HCT116 (cell line): Measurements from ENCODE around the gene ZKSCAN7. TPM values are rescaled to one million over a fixed set of nuclear protein-coding genes. Genes with fewer than 3 reads are reported as not detected.

Experiments used
- ATAC-seq: fragments of 200-7000 bp; cut with Tn5 transposase; 2 replicates; pipeline ENCODE4 v1.9.1; 2020; ENCODE audit warnings: mild to moderate bottlenecking, moderate library complexity
- BruUV-seq: library from RNA; stranded (reverse); fragments of 400-500 nt; replicated peaks from 2 replicates; lab custom pipeline; 2021; lab: Mats Ljungman, UMichigan
- CTCF ChIA-PET: fragments of 300-600 bp; sonication (Branson Sonifier 250); formaldehyde crosslinking; loops from one replicate; lab custom pipeline; 2021; ENCODE audit warnings: antibody characterized with exemption; lab: Charles Lee
- POLR2A ChIA-PET: fragments of 300-600, 350-600 bp; sonication (Branson Sonifier 250); formaldehyde crosslinking; loops from one replicate; lab custom pipeline; 2021; ENCODE audit warnings: antibody characterized with exemption; lab: Charles Lee
- RAD21 ChIA-PET, 2 experiments: fragments of 300-600 bp; sonication (Branson Sonifier 250); formaldehyde crosslinking; loops; one replicate each; lab custom pipeline; 2023; ENCODE audit warnings: low total read pairs in 2 of 2; ENCODE audit not compliant: uncharacterized antibody in 2 of 2, unreplicated experiment in 2 of 2, low non-redundant PET in 1 of 2; lab: Charles Lee
- DNase-seq: peaks from one replicate; pipeline ENCODE4 v3.0.0-alpha.2; 2010; ENCODE audit warnings: low read depth, low spot score
- H2AFZ ChIP-seq: fragments of 200-600 bp; shearing (Covaris generic), sonication (generic); 2 replicates; pipeline ENCODE4 v1.6.1; 2017; ENCODE audit warnings: low read depth, mixed run types, mixed read lengths, antibody characterized with exemption, low read length; ENCODE audit not compliant: poor library complexity, severe bottlenecking
- H3K27ac ChIP-seq: 2 replicates; pipeline ENCODE4 v1.5.1; 2012; ENCODE audit warnings: low read depth, low read length
- H3K27me3 ChIP-seq: fragments of 200-600 bp; sonication (generic); 2 replicates; pipeline ENCODE4 v1.6.1; 2016; ENCODE audit warnings: mixed run types, low read length, mixed read lengths; ENCODE audit not compliant: insufficient read depth
- H3K36me3 ChIP-seq, 2 experiments: fragments of 200-500 bp in 1 of 2; fragments of 200-600 bp in 1 of 2; sonication (Bioruptor generic) in 1 of 2; sonication (generic) in 1 of 2; 2 replicates each; pipeline versions ENCODE4 v1.5.1 to v1.6.1; 2014 to 2016; ENCODE audit warnings: low read length in 2 of 2, inconsistent platforms in 1 of 2, mixed read lengths in 1 of 2, mixed run types in 1 of 2; ENCODE audit not compliant: insufficient read depth in 2 of 2, control insufficient read depth in 1 of 2
- H3K4me1 ChIP-seq, 2 experiments: fragments of 200-600 bp in 1 of 2; sonication (generic) in 1 of 2; 2 replicates each; pipeline versions ENCODE4 v1.5.1 to v1.6.1; 2012 to 2017; ENCODE audit warnings: low read length in 2 of 2, inconsistent platforms in 1 of 2, mild to moderate bottlenecking in 1 of 2, mixed read lengths in 1 of 2, mixed run types in 1 of 2, moderate library complexity in 1 of 2; ENCODE audit not compliant: insufficient read depth in 2 of 2, control insufficient read depth in 1 of 2
- H3K4me2 ChIP-seq: fragments of 200-600 bp; sonication (generic); 2 replicates; pipeline ENCODE4 v1.6.1; 2017; ENCODE audit warnings: mixed run types, low read length, mixed read lengths
- H3K4me3 ChIP-seq, 2 experiments: fragments of 200-600 bp in 1 of 2; sonication (generic) in 1 of 2; replicated peaks in 1 of 2; 2 replicates each; pipeline ENCODE4 v1.5.1; 2011 to 2016; ENCODE audit warnings: low read length in 2 of 2, control low read depth in 1 of 2, low read depth in 1 of 2, mild to moderate bottlenecking in 1 of 2, mixed read lengths in 1 of 2, mixed run types in 1 of 2
- H3K79me2 ChIP-seq: fragments of 200-600 bp; sonication (generic); 2 replicates; pipeline ENCODE4 v1.6.1; 2017; ENCODE audit warnings: mild to moderate bottlenecking, mixed run types, low read length, moderate library complexity, mixed read lengths; ENCODE audit not compliant: insufficient read depth
- H3K9ac ChIP-seq: fragments of 200-600 bp; sonication (generic); 2 replicates; pipeline ENCODE4 v1.6.1; 2016; ENCODE audit warnings: low read length, mixed read lengths
- H3K9me2 ChIP-seq: fragments of 200-600 bp; sonication (generic), shearing (Covaris generic); 2 replicates; pipeline ENCODE4 v1.6.1; 2017; ENCODE audit warnings: mixed run types, mild to moderate bottlenecking, moderate library complexity; ENCODE audit not compliant: insufficient read depth
- H3K9me3 ChIP-seq, 2 experiments: fragments of 200-500 bp in 1 of 2; fragments of 200-600 bp in 1 of 2; sonication (Bioruptor generic) in 1 of 2; sonication (generic) in 1 of 2; 2 replicates each; pipeline ENCODE4 v1.6.1; 2014 to 2017; ENCODE audit warnings: low read length in 2 of 2, mixed read lengths in 2 of 2, inconsistent platforms in 1 of 2, low read depth in 1 of 2, mild to moderate bottlenecking in 1 of 2, mixed run types in 1 of 2, moderate library complexity in 1 of 2; ENCODE audit not compliant: control insufficient read depth in 1 of 2, insufficient read depth in 1 of 2
- H4K20me1 ChIP-seq: fragments of 200-600 bp; sonication (generic), shearing (Covaris generic); 2 replicates; pipeline ENCODE4 v1.6.1; 2017; ENCODE audit warnings: mixed run types, mild to moderate bottlenecking, moderate library complexity; ENCODE audit not compliant: insufficient read depth
- CBX3 ChIP-seq: IDR thresholded peaks from 2 replicates; pipeline ENCODE4 v1.6.1; 2012; ENCODE audit warnings: low read depth
- EZH2 ChIP-seq: fragments of 200-600 bp; sonication (generic); IDR thresholded peaks from 2 replicates; pipeline ENCODE4 v1.6.1; 2017; ENCODE audit warnings: antibody characterized with exemption, mixed run types
- FOSL1 ChIP-seq: IDR thresholded peaks from 2 replicates; pipeline ENCODE4 v1.6.1; 2012; ENCODE audit warnings: low read depth
- SP1 ChIP-seq: IDR thresholded peaks from 2 replicates; pipeline ENCODE4 v1.6.1; 2012; ENCODE audit warnings: low read depth
- ZFX ChIP-seq: fragments of 450-650 bp; IDR thresholded peaks from 2 replicates; pipeline ENCODE4 v1.6.1; 2017
- ZNF274 ChIP-seq: fragments of 200-500 bp; sonication (Bioruptor generic); IDR thresholded peaks from 2 replicates; pipeline ENCODE4 v1.6.1; 2014; ENCODE audit warnings: mild to moderate bottlenecking, low read depth, low read length, inconsistent platforms
- intact Hi-C: fragments of 100-400 bp; cut with micrococcal nuclease; formaldehyde crosslinking; loops from 2 replicates; pipeline ENCODE4 v1.10.0; 2022
- total RNA-seq: library from RNA; stranded (reverse); gene quantifications from one replicate; pipeline ENCODE4 v1.2.1, GENCODE V29; 2021; ENCODE audit not compliant: unreplicated experiment
- TF ChIP-seq, protein P1 (sequence below): IDR thresholded peaks from 2 replicates; pipeline ENCODE4 v1.6.1; 2012; ENCODE audit warnings: low read depth

Gene ZKSCAN7
- total RNA-seq, 1 experiment from 2014 or later, result not detected

GRCh38 chr3:44516230-44516629, 38.8 kb upstream of the ZKSCAN7 start:
- no peaks in the 10 kb centered on the region for H3K79me2 ChIP-seq
- H4K20me1 ChIP-seq, result no peaks in the 10 kb centered on the region
- H3K9ac ChIP-seq, result no peak overlapping the region
- no peak for TF ChIP-seq CBX3
- TF ChIP-seq EZH2, result no peak
- no peak for TF ChIP-seq FOSL1
- no peak for TF ChIP-seq SP1
- TF ChIP-seq, protein P1, sequence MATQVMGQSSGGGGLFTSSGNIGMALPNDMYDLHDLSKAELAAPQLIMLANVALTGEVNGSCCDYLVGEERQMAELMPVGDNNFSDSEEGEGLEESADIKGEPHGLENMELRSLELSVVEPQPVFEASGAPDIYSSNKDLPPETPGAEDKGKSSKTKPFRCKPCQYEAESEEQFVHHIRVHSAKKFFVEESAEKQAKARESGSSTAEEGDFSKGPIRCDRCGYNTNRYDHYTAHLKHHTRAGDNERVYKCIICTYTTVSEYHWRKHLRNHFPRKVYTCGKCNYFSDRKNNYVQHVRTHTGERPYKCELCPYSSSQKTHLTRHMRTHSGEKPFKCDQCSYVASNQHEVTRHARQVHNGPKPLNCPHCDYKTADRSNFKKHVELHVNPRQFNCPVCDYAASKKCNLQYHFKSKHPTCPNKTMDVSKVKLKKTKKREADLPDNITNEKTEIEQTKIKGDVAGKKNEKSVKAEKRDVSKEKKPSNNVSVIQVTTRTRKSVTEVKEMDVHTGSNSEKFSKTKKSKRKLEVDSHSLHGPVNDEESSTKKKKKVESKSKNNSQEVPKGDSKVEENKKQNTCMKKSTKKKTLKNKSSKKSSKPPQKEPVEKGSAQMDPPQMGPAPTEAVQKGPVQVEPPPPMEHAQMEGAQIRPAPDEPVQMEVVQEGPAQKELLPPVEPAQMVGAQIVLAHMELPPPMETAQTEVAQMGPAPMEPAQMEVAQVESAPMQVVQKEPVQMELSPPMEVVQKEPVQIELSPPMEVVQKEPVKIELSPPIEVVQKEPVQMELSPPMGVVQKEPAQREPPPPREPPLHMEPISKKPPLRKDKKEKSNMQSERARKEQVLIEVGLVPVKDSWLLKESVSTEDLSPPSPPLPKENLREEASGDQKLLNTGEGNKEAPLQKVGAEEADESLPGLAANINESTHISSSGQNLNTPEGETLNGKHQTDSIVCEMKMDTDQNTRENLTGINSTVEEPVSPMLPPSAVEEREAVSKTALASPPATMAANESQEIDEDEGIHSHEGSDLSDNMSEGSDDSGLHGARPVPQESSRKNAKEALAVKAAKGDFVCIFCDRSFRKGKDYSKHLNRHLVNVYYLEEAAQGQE, result no peak
- no peak for TF ChIP-seq ZNF274
- TF ChIP-seq, all 23 proteins: peak for 0
- DNase-seq (no peak), ATAC-seq (no peak)
- Histone ChIP-seq H3K27me3 (no peaks in the 10 kb centered on the region), H3K9me2 (no peaks in the 10 kb centered on the region), H3K36me3 (no peaks in the 10 kb centered on the region), H3K27ac (no peak overlapping the region), H3K4me3 (no peak overlapping the region), H2AFZ (no peak overlapping the region), H3K4me1 (peaks cover 5 to 6% of the 10 kb centered on the region in 2 experiments; a peak in 3 of 4 replicates), H3K9me3 (no peaks in the 10 kb centered on the region), H3K4me2 (no peak overlapping the region)
- CTCF ChIA-PET, result no interaction called here
- POLR2A ChIA-PET, result no interaction called here
- no TSS peak for BruUV-seq
- intact Hi-C loops, result no loop called here
- RAD21 ChIA-PET, result no interaction called here

DNA sequence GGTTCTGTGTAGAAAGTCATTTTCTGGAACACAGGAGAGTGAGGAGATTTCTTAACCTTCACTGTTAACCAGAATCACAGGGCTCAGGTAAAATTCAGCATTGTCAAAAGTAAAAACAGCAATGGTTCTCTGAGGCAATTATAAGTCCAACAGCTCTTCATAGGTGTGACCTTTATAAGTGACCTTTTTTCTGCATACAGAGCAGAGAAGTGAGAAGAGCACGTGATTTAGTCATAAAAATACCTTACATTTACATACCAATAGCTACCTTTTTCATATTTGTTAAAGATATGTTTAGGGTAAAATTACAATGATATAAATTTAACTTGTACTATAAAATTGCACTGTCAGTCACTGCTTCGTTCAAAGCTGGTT, 36.2 kb upstream of the ZKSCAN7 start:
- Histone ChIP-seq H3K4me2 (no peak overlapping the region), H3K9ac (no peak overlapping the region), H3K9me3 (no peaks in the 10 kb centered on the region), H3K27ac (no peak overlapping the region), H3K9me2 (no peaks in the 10 kb centered on the region), H3K4me3 (no peak overlapping the region), H3K4me1 (no peaks in the 10 kb centered on the region), H4K20me1 (no peaks in the 10 kb centered on the region), H3K79me2 (no peaks in the 10 kb centered on the region), H2AFZ (no peak overlapping the region), H3K27me3 (0 out of 2 replicates have a peak, but pooled peaks cover 4% of the 10 kb centered on the region), H3K36me3 (no peaks in the 10 kb centered on the region)
- intact Hi-C loops, result no loop called here
- no peak for TF ChIP-seq ZFX
- RAD21 ChIA-PET, result no interaction called here
- DNase-seq (no peak), ATAC-seq (no peak)
- no TSS peak for BruUV-seq
- CTCF ChIA-PET, result no interaction called here
- POLR2A ChIA-PET, result no interaction called here
